H9 (cell line): ENCODE measurements around the gene RSBN1L. TPM values are rescaled to one million over a fixed set of nuclear protein-coding genes. Genes with fewer than 3 reads are reported as not detected.

Experiments used
- DNase-seq: peaks from one replicate; pipeline ENCODE4 v3.0.0-alpha.2; 2017
- H2AFZ ChIP-seq: one replicate; pipeline ENCODE4 v1.6.1; 2013; ENCODE audit warnings: mild to moderate bottlenecking, low read length, control low read depth, moderate library complexity
- H2AK5ac ChIP-seq: 2 replicates; pipeline ENCODE4 v1.6.1; 2013; ENCODE audit warnings: low read length, control low read depth, mixed read lengths; ENCODE audit not compliant: insufficient read length
- H2BK120ac ChIP-seq: one replicate; pipeline ENCODE4 v1.6.1; 2013; ENCODE audit warnings: low read depth, mild to moderate bottlenecking, low read length, control low read depth, inconsistent platforms; ENCODE audit not compliant: poor library complexity, severe bottlenecking
- H2BK12ac ChIP-seq: 2 replicates; pipeline ENCODE4 v1.6.1; 2013; ENCODE audit warnings: low read length, control low read depth, mixed read lengths, low read depth; ENCODE audit not compliant: insufficient read length
- H2BK15ac ChIP-seq: 2 replicates; pipeline ENCODE4 v1.6.1; 2013; ENCODE audit warnings: low read depth, low read length, control low read depth
- H2BK20ac ChIP-seq: one replicate; pipeline ENCODE4 v1.6.1; 2013; ENCODE audit warnings: low read depth, mild to moderate bottlenecking, low read length, control low read depth, inconsistent platforms; ENCODE audit not compliant: poor library complexity, severe bottlenecking
- H2BK5ac ChIP-seq: 2 replicates; pipeline ENCODE4 v1.6.1; 2013; ENCODE audit warnings: low read length, control low read depth, mixed read lengths; ENCODE audit not compliant: insufficient read length
- H3K14ac ChIP-seq: 2 replicates; pipeline ENCODE4 v1.6.1; 2013; ENCODE audit warnings: low read length, control low read depth; ENCODE audit not compliant: insufficient read depth
- H3K18ac ChIP-seq: 2 replicates; pipeline ENCODE4 v1.6.1; 2013; ENCODE audit warnings: low read depth, mild to moderate bottlenecking, mixed read lengths, low read length, control low read depth; ENCODE audit not compliant: insufficient read length
- H3K23ac ChIP-seq: 2 replicates; pipeline ENCODE4 v1.6.1; 2013; ENCODE audit warnings: low read length, control low read depth, mixed read lengths, low read depth; ENCODE audit not compliant: insufficient read length
- H3K23me2 ChIP-seq: 2 replicates; pipeline ENCODE4 v1.6.1; 2013; ENCODE audit warnings: low read depth, mild to moderate bottlenecking, mixed read lengths, low read length, control low read depth; ENCODE audit not compliant: insufficient read length, poor library complexity, severe bottlenecking
- H3K27ac ChIP-seq: 2 replicates; pipeline ENCODE4 v1.5.1; 2013; ENCODE audit warnings: low read length, control low read depth, mixed read lengths, low read depth; ENCODE audit not compliant: insufficient read length
- H3K27me3 ChIP-seq: 2 replicates; pipeline ENCODE4 v1.6.1; 2013; ENCODE audit warnings: low read length, control low read depth, inconsistent platforms; ENCODE audit not compliant: insufficient read depth
- H3K4ac ChIP-seq: 2 replicates; pipeline ENCODE4 v1.6.1; 2013; ENCODE audit warnings: low read depth, mild to moderate bottlenecking, control low read depth, inconsistent platforms, low read length, moderate library complexity
- H3K4me1 ChIP-seq: 2 replicates; pipeline ENCODE4 v1.6.1; 2013; ENCODE audit warnings: low read length, control low read depth, inconsistent platforms; ENCODE audit not compliant: insufficient read depth
- H3K4me2 ChIP-seq: 2 replicates; pipeline ENCODE4 v1.6.1; 2013; ENCODE audit warnings: low read length, control low read depth, mixed read lengths; ENCODE audit not compliant: insufficient read length, insufficient read depth
- H3K56ac ChIP-seq: 2 replicates; pipeline ENCODE4 v1.6.1; 2013; ENCODE audit warnings: low read depth, mild to moderate bottlenecking, mixed read lengths, low read length, control low read depth; ENCODE audit not compliant: insufficient read length
- H3K79me1 ChIP-seq: 2 replicates; pipeline ENCODE4 v1.6.1; 2013; ENCODE audit warnings: low read depth, mild to moderate bottlenecking, moderate library complexity, low read length, control low read depth, inconsistent platforms; ENCODE audit not compliant: insufficient read depth, poor library complexity, severe bottlenecking
- H3K79me2 ChIP-seq: 2 replicates; pipeline ENCODE4 v1.6.1; 2013; ENCODE audit warnings: low read length, control low read depth, inconsistent platforms; ENCODE audit not compliant: insufficient read depth
- H3K9ac ChIP-seq: 2 replicates; pipeline ENCODE4 v1.6.1; 2013; ENCODE audit warnings: low read length, control low read depth, mixed read lengths; ENCODE audit not compliant: insufficient read length; ENCODE audit errors: extremely low read depth
- H3K9me3 ChIP-seq: one replicate; pipeline ENCODE4 v1.6.1; 2013; ENCODE audit warnings: low read depth, low read length, inconsistent platforms; ENCODE audit not compliant: control insufficient read depth
- H3T11ph ChIP-seq: one replicate; pipeline ENCODE4 v1.6.1; 2013; ENCODE audit warnings: mild to moderate bottlenecking, low read length, control low read depth, inconsistent platforms
- H4K20me1 ChIP-seq: one replicate; pipeline ENCODE4 v1.6.1; 2013; ENCODE audit not compliant: control insufficient read depth, insufficient read length, insufficient read depth
- H4K5ac ChIP-seq: 2 replicates; pipeline ENCODE4 v1.6.1; 2013; ENCODE audit warnings: low read depth, mild to moderate bottlenecking, mixed read lengths, low read length, control low read depth; ENCODE audit not compliant: insufficient read length
- H4K8ac ChIP-seq: replicated peaks from 2 replicates; pipeline ENCODE4 v1.6.1; 2013; ENCODE audit warnings: low read length, control low read depth, mixed read lengths, low read depth; ENCODE audit not compliant: insufficient read length
- H4K91ac ChIP-seq: 2 replicates; pipeline ENCODE4 v1.6.1; 2013; ENCODE audit warnings: low read depth, mild to moderate bottlenecking, moderate library complexity, mixed read lengths, low read length, control low read depth; ENCODE audit not compliant: insufficient read length
- H3K27ac Mint-ChIP-seq, 3 experiments: 2 replicates in 2 of 3; 3 replicates in 1 of 3; pipeline ENCODE4 v1.8.0; 2020 to 2021; ENCODE audit warnings: mixed read lengths in 3 of 3, mild to moderate bottlenecking in 1 of 3, moderate library complexity in 1 of 3
- H3K27me3 Mint-ChIP-seq: 2 replicates; pipeline ENCODE4 v1.8.0; 2021; ENCODE audit warnings: low read depth, mild to moderate bottlenecking, moderate library complexity, mixed read lengths
- H3K36me3 Mint-ChIP-seq, 3 experiments: 2 replicates in 2 of 3; 3 replicates in 1 of 3; pipeline ENCODE4 v1.8.0; 2020 to 2021; ENCODE audit warnings: low read depth in 3 of 3, mixed read lengths in 3 of 3; ENCODE audit not compliant: insufficient read depth in 1 of 3
- H3K4me1 Mint-ChIP-seq, 2 experiments: 2 replicates each; pipeline ENCODE4 v1.8.0; 2020; ENCODE audit warnings: mixed read lengths in 2 of 2
- H3K4me3 Mint-ChIP-seq, 2 experiments: 2 replicates in 1 of 2; 3 replicates in 1 of 2; pipeline ENCODE4 v1.8.0; 2020 to 2021; ENCODE audit warnings: mild to moderate bottlenecking in 2 of 2, mixed read lengths in 2 of 2, moderate library complexity in 1 of 2
- H3K9me3 Mint-ChIP-seq, 2 experiments: 2 replicates in 1 of 2; 3 replicates in 1 of 2; pipeline ENCODE4 v1.8.0; 2020; ENCODE audit warnings: mild to moderate bottlenecking in 2 of 2, mixed read lengths in 2 of 2, moderate library complexity in 1 of 2
- CTCF ChIP-seq: fragments of 200-600 bp; sonication (generic); conservative IDR thresholded peaks from 3 replicates; pipeline ENCODE4 v1.8.0; 2021; ENCODE audit warnings: antibody characterized with exemption, mild to moderate bottlenecking
- total RNA-seq: library from RNA; stranded (reverse); gene quantifications from 2 replicates; pipeline ENCODE4 v1.2.1, GENCODE V29; 2021

RSBN1L gene
- total RNA-seq, 1 experiment from 2014 or later = 20.6 TPM

GRCh38 chr7:77665161-77665560 is 31.1 kb upstream of the RSBN1L start:
- H2BK5ac ChIP-seq = no peak overlapping the region
- no peak overlapping the region for H3K14ac ChIP-seq
- no peak for DNase-seq
- no peak overlapping the region for H4K91ac ChIP-seq
- H2BK15ac ChIP-seq = no peak overlapping the region
- H3K9ac ChIP-seq = no peak overlapping the region
- no peaks in the 10 kb centered on the region for H4K20me1 ChIP-seq
- H3K27me3 Mint-ChIP-seq = no peaks in the 10 kb centered on the region
- H3K27me3 ChIP-seq = no peaks in the 10 kb centered on the region
- H2AK5ac ChIP-seq = no peak overlapping the region
- H3T11ph ChIP-seq = no peak overlapping the region
- H3K4me1 ChIP-seq = no peaks in the 10 kb centered on the region
- no peak overlapping the region for H3K23ac ChIP-seq
- H2BK12ac ChIP-seq = no peak overlapping the region
- H2BK20ac ChIP-seq = no peak overlapping the region
- peak overlapping the region in 2 of 3 experiments; percentile 42 to 84; a peak in 2 of 7 replicates for H3K27ac Mint-ChIP-seq
- H3K79me2 ChIP-seq = no peaks in the 10 kb centered on the region
- no peak overlapping the region for H4K5ac ChIP-seq
- no peaks in the 10 kb centered on the region; a peak in 2 of 5 replicates for H3K9me3 Mint-ChIP-seq
- no peak overlapping the region for H3K18ac ChIP-seq
- H3K23me2 ChIP-seq = no peaks in the 10 kb centered on the region
- no peak overlapping the region for H3K4ac ChIP-seq
- no peaks in the 10 kb centered on the region for H3K79me1 ChIP-seq
- H3K4me2 ChIP-seq = no peak overlapping the region
- H3K56ac ChIP-seq = no peak overlapping the region
- H3K4me1 Mint-ChIP-seq = peaks cover 4 to 6% of the 10 kb centered on the region in 2 experiments
- H3K36me3 Mint-ChIP-seq = peaks cover 0 to 4% (median 0%) of the 10 kb centered on the region in 3 experiments; a peak in 4 of 7 replicates
- no peak overlapping the region for H4K8ac ChIP-seq
- TF ChIP-seq CTCF = no peak
- no peak overlapping the region for H2AFZ ChIP-seq
- no peak overlapping the region for H3K4me3 Mint-ChIP-seq
- no peaks in the 10 kb centered on the region for H3K9me3 ChIP-seq
- no peak overlapping the region for H2BK120ac ChIP-seq
- no peak overlapping the region for H3K27ac ChIP-seq
